Fibroblast of the aortic adventitia (primary cell): Measurements from ENCODE around the gene SYNGR3. TPM values are rescaled to one million over a fixed set of nuclear protein-coding genes. Genes with fewer than 3 reads are reported as not detected.
"Not testable (repeated sequence)": the region's sequence is repeated elsewhere in the genome, so short reads cannot be mapped to it uniquely, and the experiment has no call there.

Experiments
- DNase-seq: peaks from one replicate; pipeline ENCODE4 v3.0.0-alpha.2; 2010; ENCODE audit warnings: low read depth
- H3K4me3 ChIP-seq: 2 replicates; pipeline ENCODE4 v1.5.1; 2011; ENCODE audit warnings: low read depth, mild to moderate bottlenecking, control low read depth, low read length, moderate library complexity
- total RNA-seq: library from RNA; depleted of rRNA; stranded (reverse); fragments of >200 nt; gene quantifications from 2 replicates; pipeline ENCODE4 v1.2.3, GENCODE V29; 2012; ENCODE audit warnings: low replicate concordance
- TF ChIP-seq, protein P1 (sequence below): IDR thresholded peaks from 2 replicates; pipeline ENCODE4 v1.5.1; 2011; ENCODE audit warnings: mild to moderate bottlenecking, low read length, control low read depth, inconsistent platforms; ENCODE audit not compliant: insufficient read depth

SYNGR3 gene
- total RNA-seq, 1 donor, result 1.4 TPM

DNA sequence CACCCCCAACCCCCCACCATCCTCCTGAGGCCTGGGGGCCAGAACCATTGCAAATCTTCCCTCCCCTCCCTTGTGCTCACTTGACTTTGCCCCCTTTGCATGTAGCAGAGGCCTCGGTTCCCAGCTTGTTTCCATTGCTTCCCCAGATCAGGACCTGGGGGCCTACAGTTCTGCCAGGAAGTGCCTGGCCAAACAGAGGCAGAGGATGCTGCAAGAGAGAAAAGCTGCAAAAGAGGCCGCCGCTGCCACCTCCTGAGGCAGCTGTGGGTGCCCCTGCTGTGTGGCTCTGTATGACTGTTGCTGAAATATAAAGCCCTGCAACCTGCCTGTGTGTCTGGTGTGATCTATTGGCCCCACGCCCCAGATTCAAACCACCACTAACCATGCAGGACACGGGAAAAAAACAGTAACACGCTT lies 28.1 kb upstream of the SYNGR3 start:
- no peak for DNase-seq
- TF ChIP-seq, protein P1, sequence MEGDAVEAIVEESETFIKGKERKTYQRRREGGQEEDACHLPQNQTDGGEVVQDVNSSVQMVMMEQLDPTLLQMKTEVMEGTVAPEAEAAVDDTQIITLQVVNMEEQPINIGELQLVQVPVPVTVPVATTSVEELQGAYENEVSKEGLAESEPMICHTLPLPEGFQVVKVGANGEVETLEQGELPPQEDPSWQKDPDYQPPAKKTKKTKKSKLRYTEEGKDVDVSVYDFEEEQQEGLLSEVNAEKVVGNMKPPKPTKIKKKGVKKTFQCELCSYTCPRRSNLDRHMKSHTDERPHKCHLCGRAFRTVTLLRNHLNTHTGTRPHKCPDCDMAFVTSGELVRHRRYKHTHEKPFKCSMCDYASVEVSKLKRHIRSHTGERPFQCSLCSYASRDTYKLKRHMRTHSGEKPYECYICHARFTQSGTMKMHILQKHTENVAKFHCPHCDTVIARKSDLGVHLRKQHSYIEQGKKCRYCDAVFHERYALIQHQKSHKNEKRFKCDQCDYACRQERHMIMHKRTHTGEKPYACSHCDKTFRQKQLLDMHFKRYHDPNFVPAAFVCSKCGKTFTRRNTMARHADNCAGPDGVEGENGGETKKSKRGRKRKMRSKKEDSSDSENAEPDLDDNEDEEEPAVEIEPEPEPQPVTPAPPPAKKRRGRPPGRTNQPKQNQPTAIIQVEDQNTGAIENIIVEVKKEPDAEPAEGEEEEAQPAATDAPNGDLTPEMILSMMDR, result no peak
- no peak overlapping the region for H3K4me3 ChIP-seq

DNA sequence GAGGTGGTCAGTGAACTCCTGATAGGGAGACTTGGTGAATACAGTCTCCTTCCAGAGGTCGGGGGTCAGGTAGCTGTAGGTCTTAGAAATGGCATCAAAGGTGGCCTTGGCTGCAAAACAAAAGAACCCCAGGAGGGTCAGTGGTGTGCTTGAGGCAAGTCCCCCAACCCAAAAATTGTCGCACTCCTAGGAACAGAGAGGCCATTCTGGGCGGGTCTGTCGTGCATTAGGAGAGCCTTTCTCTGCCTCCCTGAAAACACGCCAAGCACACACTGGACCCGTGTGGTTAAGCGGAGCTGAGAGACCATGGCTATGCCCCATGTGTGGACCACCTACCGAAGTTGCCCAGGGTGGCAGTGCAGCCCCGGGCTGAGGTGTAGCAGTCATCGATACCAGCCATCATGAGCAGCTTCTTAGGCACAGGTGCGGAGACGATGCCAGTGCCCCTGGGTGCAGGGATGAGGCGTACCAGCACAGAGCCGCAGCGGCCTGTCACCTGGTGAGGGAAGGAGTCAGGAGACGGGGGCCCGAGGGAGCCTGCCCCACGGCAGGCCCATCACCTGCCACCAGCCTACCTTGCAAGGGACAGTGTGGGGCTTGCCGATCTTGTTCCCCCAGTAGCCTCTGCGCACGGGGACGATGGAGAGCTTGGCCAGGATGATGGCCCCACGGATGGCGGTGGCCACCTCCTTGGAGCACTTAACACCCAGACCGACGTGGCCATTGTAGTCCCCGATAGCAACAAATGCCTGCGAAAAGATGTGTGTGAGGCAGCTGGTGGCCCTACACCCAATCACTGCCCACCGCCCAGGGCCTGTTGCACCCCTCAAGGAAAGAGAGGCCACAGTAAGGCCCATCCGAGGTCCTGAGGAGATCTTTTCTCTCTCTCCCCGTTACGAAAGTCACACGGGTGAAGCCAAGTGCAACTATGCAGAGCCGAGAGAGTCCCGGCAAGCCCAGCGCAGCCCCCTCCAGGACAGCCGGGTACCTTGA lies 27.3 kb upstream of the SYNGR3 start:
- peak overlapping the region; percentile 44 for H3K4me3 ChIP-seq
- DNase-seq, result not testable (repeated sequence)

DNA sequence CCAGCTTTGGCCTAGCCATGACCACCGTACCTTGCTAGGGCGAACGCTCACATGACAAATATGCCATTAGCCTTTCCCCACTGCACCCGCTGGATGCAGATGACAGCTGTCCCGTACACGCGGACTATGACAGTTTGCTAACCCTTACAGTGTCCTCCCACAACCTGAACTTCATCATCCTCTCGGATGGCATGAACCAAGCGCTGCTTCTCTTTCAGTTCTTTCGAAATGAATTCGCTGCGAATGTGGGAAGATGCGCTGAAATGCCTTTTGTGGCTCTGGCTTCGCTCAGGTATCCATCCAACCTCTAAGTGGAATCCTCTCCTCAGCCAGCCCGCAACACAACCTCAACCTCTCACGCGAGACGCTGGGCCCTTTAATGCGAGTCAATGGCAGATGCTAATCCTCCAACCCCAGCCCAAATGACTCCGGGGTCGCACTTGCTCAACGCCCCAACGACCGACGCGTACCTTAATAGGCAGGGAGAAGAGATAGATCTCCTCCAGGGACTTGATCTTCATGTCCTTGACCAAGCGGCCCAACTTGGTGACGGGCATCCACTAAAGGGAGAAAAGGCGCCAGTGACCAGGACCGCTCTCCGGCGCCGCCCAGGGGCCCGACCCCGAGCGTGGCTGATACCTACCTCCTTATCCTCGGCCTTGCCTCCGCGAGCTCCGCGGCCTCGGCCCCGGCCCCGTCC lies 25.8 kb upstream of the SYNGR3 start:
- TF ChIP-seq, protein P1, result no peak
- H3K4me3 ChIP-seq, result peak overlapping the region; percentile 85
- peak; percentile 42 for DNase-seq

DNA sequence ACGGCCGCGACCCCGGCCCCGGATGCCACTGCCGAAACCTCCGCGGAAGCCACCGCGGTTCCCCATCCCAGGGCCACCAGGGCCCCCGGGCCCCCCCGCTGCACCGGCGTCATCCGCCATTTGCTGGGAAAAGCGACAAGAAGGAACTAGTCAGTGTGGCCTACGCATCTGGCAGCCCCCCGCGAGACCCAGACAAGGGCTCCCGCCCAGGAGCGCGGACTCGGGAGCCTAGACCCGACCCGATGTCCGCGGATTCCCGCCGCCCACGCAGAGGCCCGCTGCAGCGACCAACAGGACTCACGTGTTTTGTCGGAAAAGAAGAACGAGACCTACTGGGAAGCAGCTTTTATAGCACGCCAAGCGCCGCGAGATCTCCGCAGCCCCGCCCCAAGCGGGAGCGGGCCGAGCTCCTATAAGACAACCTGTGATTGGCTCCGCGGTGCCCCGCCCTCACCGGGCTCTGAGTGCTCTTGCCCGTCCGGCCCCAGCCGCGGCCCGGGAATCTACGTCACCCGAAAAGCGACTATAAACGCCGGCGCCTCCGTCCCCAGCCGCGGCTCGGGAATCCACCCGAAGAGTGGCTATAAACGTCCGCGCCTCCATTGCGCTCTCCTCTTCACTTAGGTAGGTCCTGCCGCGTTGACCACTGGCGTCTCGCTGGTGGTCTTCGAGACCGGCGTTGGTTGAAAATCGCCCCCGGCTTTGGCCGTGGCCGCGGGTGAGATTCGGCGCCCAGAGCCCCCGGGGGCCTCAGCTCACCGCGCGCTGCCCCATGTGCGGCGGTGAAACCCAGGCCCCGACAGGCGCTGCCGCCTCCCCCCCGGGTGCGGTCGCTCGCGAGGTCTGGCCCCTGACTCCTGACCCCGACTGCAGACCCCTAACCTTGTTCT lies 25.0 kb upstream of the SYNGR3 start, which contains the start of gene RPS2:
TSS of gene RPS2 (minus strand) at position 321 of the 890 bp plus-strand sequence. CDS start at position 120, 201 bp downstream.
- peak; percentile 99 for DNase-seq
- peak within 1 kb of the TSS; percentile 92 for H3K4me3 ChIP-seq
- TF ChIP-seq, protein P1, result no peak

DNA sequence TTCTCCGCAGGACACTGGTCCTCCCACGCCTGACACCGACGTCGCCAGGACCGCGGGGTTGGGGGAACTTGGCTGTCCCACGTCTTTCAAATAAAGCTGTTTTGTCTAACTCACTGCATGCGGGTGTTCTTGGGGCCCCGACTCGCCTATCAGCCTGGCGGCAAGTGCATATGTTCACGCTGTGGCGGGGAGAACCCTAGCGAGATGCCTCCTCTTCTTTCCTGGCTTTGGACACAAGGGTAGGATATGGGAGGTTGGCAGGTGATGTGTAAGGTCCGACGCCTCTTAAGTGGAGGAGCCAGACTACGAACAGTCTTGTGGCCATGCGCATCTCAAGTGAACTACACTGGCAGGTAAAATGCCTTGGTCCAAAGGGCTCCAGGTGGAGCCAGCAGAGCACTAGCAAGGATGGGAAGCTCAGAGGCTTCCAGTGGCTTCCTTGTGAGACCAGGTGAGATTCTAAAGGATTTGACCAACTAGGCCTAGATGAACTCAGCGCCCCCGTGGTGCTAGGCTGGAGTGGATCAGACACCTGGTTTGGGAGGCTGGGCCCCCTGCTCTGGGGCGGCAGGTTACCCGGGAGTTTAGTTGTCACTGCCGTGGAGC lies 24.3 kb upstream of the SYNGR3 start:
- DNase-seq, result no peak
- TF ChIP-seq, protein P1, result no peak
- H3K4me3 ChIP-seq, result peak overlapping the region; percentile 92

DNA sequence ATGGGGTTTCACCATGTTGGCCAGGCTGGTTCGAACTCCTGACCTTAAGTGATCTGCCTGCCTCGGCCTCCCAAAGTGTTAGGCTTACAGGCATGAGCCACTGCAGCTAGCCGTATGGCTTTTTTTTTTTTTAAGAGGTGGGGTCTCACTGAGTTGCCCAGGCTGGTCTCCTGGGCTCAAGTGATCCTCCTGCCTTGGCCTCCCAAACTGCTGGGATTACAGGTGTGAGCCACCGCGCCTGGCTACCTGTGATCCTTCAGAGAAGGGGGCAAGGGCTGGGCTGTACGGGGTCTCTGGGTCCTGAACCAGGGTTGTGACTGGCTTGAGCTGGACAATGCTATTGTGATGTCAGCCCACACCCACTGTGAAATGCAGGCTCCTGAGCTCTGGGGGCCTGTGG lies 23.3 kb upstream of the SYNGR3 start, which contains the start of gene RNF151:
TSS of gene RNF151 (plus strand) at position 397 of the 400 bp plus-strand sequence. CDS start 26 bp downstream, outside the sequence.
- TF ChIP-seq, protein P1, result no peak
- no peak for DNase-seq
- H3K4me3 ChIP-seq, result peak within 1 kb of the TSS; percentile 92
